Mucosa of descending colon (tissue), 3 donors: ENCODE results near the gene ADIRF. TPM values are rescaled to one million over a fixed set of nuclear protein-coding genes. Genes with fewer than 3 reads are reported as not detected.
"Not testable (repeated sequence)": the region's sequence is repeated elsewhere in the genome, so short reads cannot be mapped to it uniquely, and the experiment has no call there.

ENCODE experiments used
- ATAC-seq: fragments of 200-7000 bp; cut with Tn5 transposase; one replicate; pipeline ENCODE4 v1.9.1; 2020; ENCODE audit warnings: mild to moderate bottlenecking, moderate library complexity
- DNase-seq, 3 donors: peaks; one replicate each; pipeline ENCODE4 v3.0.0-alpha.2; 2020
- H3K36me3 ChIP-seq: fragments of 200-600 bp; one replicate; pipeline ENCODE4 v1.8.0; 2021; ENCODE audit warnings: low read depth, mild to moderate bottlenecking
- H3K4me1 ChIP-seq: fragments of 200-600 bp; one replicate; pipeline ENCODE4 v1.8.0; 2021; ENCODE audit warnings: low read depth, mild to moderate bottlenecking
- H3K4me3 ChIP-seq: fragments of 200-600 bp; one replicate; pipeline ENCODE4 v1.8.0; 2021; ENCODE audit warnings: mild to moderate bottlenecking
- H3K9me3 ChIP-seq: fragments of 200-600 bp; one replicate; pipeline ENCODE4 v1.8.0; 2021; ENCODE audit warnings: mild to moderate bottlenecking
- CTCF ChIP-seq: fragments of 200-600 bp; IDR thresholded peaks from one replicate; pipeline ENCODE4 v1.8.0; 2022; ENCODE audit warnings: antibody characterized with exemption, mild to moderate bottlenecking
- intact Hi-C, 2 donors: fragments of 100-400 bp; cut with DNase I in 1 of 2; cut with micrococcal nuclease in 1 of 2; formaldehyde crosslinking; loops; one replicate each; pipeline versions ENCODE4 v1.11.0 to v1.11.1; 2022; cut with DNase I, micrococcal nuclease
- total RNA-seq, 3 donors: library from RNA; stranded (reverse); fragmentation: NEBNext Ultra II Directional in 2 of 3; extraction: Animal tissue kit (Norgen Biotek cat#: 25700) in 2 of 3; gene quantifications; one replicate each; pipeline versions ENCODE4 v1.2.1 to v1.2.4, GENCODE V29; 2021 to 2023
- donor health status: DM: no; HTN: no; CAD: no; lungs with moderate emphysema.
- donor health status: DM: no; HTN: no; CAD: no.
- donor health status: DM: no; HTN: yes; CAD: no.

Gene ADIRF
- total RNA-seq, 3 donors from 2014 or later = 48.6 to 127 (median 90.6) TPM

GRCh38 chr10:86992456-86992855, 24.2 kb downstream of the ADIRF start:
- H3K4me1 ChIP-seq = no peaks in the 10 kb centered on the region
- DNase-seq = no peak
- no peak for TF ChIP-seq CTCF
- no peak overlapping the region for H3K4me3 ChIP-seq
- no peak for ATAC-seq
- H3K36me3 ChIP-seq = no peaks in the 10 kb centered on the region
- no peaks in the 10 kb centered on the region for H3K9me3 ChIP-seq
- intact Hi-C loops = no loop called here

- H3K4me1 ChIP-seq = no peaks in the 10 kb centered on the region
- intact Hi-C loops = no loop called here
- no peak for ATAC-seq
- no peak for DNase-seq
- no peak for TF ChIP-seq CTCF
- no peaks in the 10 kb centered on the region for H3K9me3 ChIP-seq
- no peaks in the 10 kb centered on the region for H3K36me3 ChIP-seq
- no peak overlapping the region for H3K4me3 ChIP-seq
Measured at GRCh38 chr10:86992929-86993328, 24.6 kb downstream of the ADIRF start.

- H3K9me3 ChIP-seq, H3K4me3 ChIP-seq, intact Hi-C loops, DNase-seq, H3K36me3 ChIP-seq, ATAC-seq, H3K4me1 ChIP-seq: not testable (repeated sequence)
Measured at GRCh38 chr10:86999802-87000403, 31.6 kb downstream of the ADIRF start.

- H3K9me3 ChIP-seq = no peaks in the 10 kb centered on the region
- TF ChIP-seq CTCF = no peak
- H3K4me3 ChIP-seq = no peak overlapping the region
- DNase-seq (no peak), ATAC-seq (no peak)
- intact Hi-C loops = no loop called here
- no peaks in the 10 kb centered on the region for H3K36me3 ChIP-seq
- H3K4me1 ChIP-seq = no peaks in the 10 kb centered on the region
Measured at GRCh38 chr10:87000491-87000890, 32.2 kb downstream of the ADIRF start.

GRCh38 chr10:87007124-87007523, 38.8 kb downstream of the ADIRF start:
- intact Hi-C loops, ATAC-seq, H3K4me3 ChIP-seq, H3K9me3 ChIP-seq, H3K4me1 ChIP-seq, DNase-seq, H3K36me3 ChIP-seq: not testable (repeated sequence)

GRCh38 chr10:87007674-87008073, 39.4 kb downstream of the ADIRF start:
- H3K4me3 ChIP-seq, H3K9me3 ChIP-seq, intact Hi-C loops, DNase-seq, H3K36me3 ChIP-seq, ATAC-seq, H3K4me1 ChIP-seq: not testable (repeated sequence)

GRCh38 chr10:87008303-87008702, 40.0 kb downstream of the ADIRF start:
- H3K4me3 ChIP-seq, H3K9me3 ChIP-seq, H3K36me3 ChIP-seq, intact Hi-C loops, H3K4me1 ChIP-seq: not testable (repeated sequence)
- ATAC-seq (peak; percentile 44), DNase-seq (peak; percentile 63 to 72 (median 64))

GRCh38 chr10:87009134-87009696, 40.9 kb downstream of the ADIRF start:
- H3K36me3 ChIP-seq, DNase-seq, H3K9me3 ChIP-seq, ATAC-seq, H3K4me1 ChIP-seq, intact Hi-C loops, H3K4me3 ChIP-seq: not testable (repeated sequence)

GRCh38 chr10:87013528-87013927, 45.2 kb downstream of the ADIRF start:
- H3K36me3 ChIP-seq, intact Hi-C loops, H3K9me3 ChIP-seq, ATAC-seq, H3K4me1 ChIP-seq, H3K4me3 ChIP-seq, DNase-seq: not testable (repeated sequence)

GRCh38 chr10:87014986-87015716, 46.9 kb downstream of the ADIRF start:
- H3K9me3 ChIP-seq, H3K4me1 ChIP-seq, ATAC-seq, intact Hi-C loops, DNase-seq, H3K4me3 ChIP-seq, H3K36me3 ChIP-seq: not testable (repeated sequence)

GRCh38 chr10:87018127-87018526, 49.8 kb downstream of the ADIRF start:
- intact Hi-C loops, H3K4me1 ChIP-seq, ATAC-seq: not testable (repeated sequence)

More at GRCh38 chr10:87018127-87018526, 49.8 kb downstream of the ADIRF start:
- not testable (repeated sequence) for H3K4me3 ChIP-seq, H3K9me3 ChIP-seq, H3K36me3 ChIP-seq, DNase-seq
